ENCODE results near the gene ZNF865. TPM values are rescaled to one million over a fixed set of nuclear protein-coding genes. Genes with fewer than 3 reads are reported as not detected.

ZNF865 gene
- polyA plus RNA-seq, 1 donor (not counting 4 experiments of a cell fraction or from before 2014, with no cell fraction given), result 1.1 TPM

- H3K4me1 ChIP-seq (ENCODE audit: control insufficient read depth, extremely low read depth, insufficient read depth, low read length), result peaks cover 12% of the 10 kb centered on the region
- H2AFZ ChIP-seq (ENCODE audit: control insufficient read depth, low read length), result no peak overlapping the region
- FAIRE-seq, result no peak
- H3K36me3 ChIP-seq (ENCODE audit: control insufficient read depth in 2 of 2, extremely low read depth in 1 of 2, insufficient read depth in 2 of 2, low read length in 2 of 2), result peaks cover 3 to 7% of the 10 kb centered on the region in 2 experiments
- H4K20me1 ChIP-seq (ENCODE audit: control insufficient read depth, extremely low read depth, insufficient read depth, low read length), result no peaks in the 10 kb centered on the region
- H3K4me3 ChIP-seq (ENCODE audit: control insufficient read depth in 2 of 3, extremely low read depth in 1 of 3, insufficient read depth in 2 of 3, low read depth in 1 of 3, low read length in 3 of 3), result no peak overlapping the region
- H3K4me2 ChIP-seq (ENCODE audit: control insufficient read depth, extremely low read depth, insufficient read depth, low read depth, low read length), result no peak overlapping the region
- H3K9ac ChIP-seq (ENCODE audit: control insufficient read depth, extremely low read depth, insufficient read depth, low read length), result no peak overlapping the region
- no peaks in the 10 kb centered on the region for H3K9me1 ChIP-seq (ENCODE audit: control insufficient read depth, extremely low read depth, insufficient read depth, low read length)
- H3K9me3 ChIP-seq (ENCODE audit: control insufficient read depth, low read depth, low read length), result no peaks in the 10 kb centered on the region
- dilution Hi-C loops (cut with MboI; ENCODE audit: extremely low pct_ligation_motif_present, low sequenced_read_pairs), result no loop called here
- H3K27ac ChIP-seq (ENCODE audit: control insufficient read depth, insufficient read depth, low read length), result no peak overlapping the region
- peaks cover 14% of the 10 kb centered on the region for H3K79me2 ChIP-seq (ENCODE audit: control insufficient read depth, insufficient read depth, low read length)
- TF ChIP-seq CTCF (optimal IDR thresholded peaks at IDR 0.05 in 1 of 3, IDR thresholded peaks at IDR 0.05 in 1 of 3, conservative IDR thresholded peaks at IDR 0.05 in 1 of 3; ENCODE audit: extremely low read depth in 1 of 3, insufficient read depth in 2 of 3, low read length in 3 of 3) (no peak), EZH2 (IDR thresholded peaks at IDR 0.05; ENCODE audit: low read length) (no peak)
- DNase-seq (ENCODE audit: low read depth, low spot score), result no peak
- H3K27me3 ChIP-seq (ENCODE audit: control insufficient read depth, extremely low read depth, insufficient read depth, low read length), result no peaks in the 10 kb centered on the region
These were observed 45.8 kb downstream of the ZNF865 start for GRCh38 chr19:55651236-55651635.

- dilution Hi-C loops (cut with MboI; ENCODE audit: extremely low pct_ligation_motif_present, low sequenced_read_pairs), result no loop called here
- Histone ChIP-seq H3K4me1 (ENCODE audit: control insufficient read depth, extremely low read depth, insufficient read depth, low read length) (peaks cover 21% of the 10 kb centered on the region), H3K9me3 (ENCODE audit: control insufficient read depth, low read depth, low read length) (no peaks in the 10 kb centered on the region), H2AFZ (ENCODE audit: control insufficient read depth, low read length) (no peak overlapping the region), H3K27ac (ENCODE audit: control insufficient read depth, insufficient read depth, low read length) (no peak overlapping the region), H3K79me2 (ENCODE audit: control insufficient read depth, insufficient read depth, low read length) (peaks cover 26% of the 10 kb centered on the region), H3K9ac (ENCODE audit: control insufficient read depth, extremely low read depth, insufficient read depth, low read length) (peak overlapping the region; percentile 98), H3K4me3 (ENCODE audit: control insufficient read depth in 2 of 3, extremely low read depth in 1 of 3, insufficient read depth in 2 of 3, low read depth in 1 of 3, low read length in 3 of 3) (peak overlapping the region in 1 of 3 experiments; percentile 91), H3K36me3 (ENCODE audit: control insufficient read depth in 2 of 2, extremely low read depth in 1 of 2, insufficient read depth in 2 of 2, low read length in 2 of 2) (peaks cover 2 to 7% of the 10 kb centered on the region in 2 experiments), H3K9me1 (ENCODE audit: control insufficient read depth, extremely low read depth, insufficient read depth, low read length) (no peaks in the 10 kb centered on the region), H3K27me3 (ENCODE audit: control insufficient read depth, extremely low read depth, insufficient read depth, low read length) (no peaks in the 10 kb centered on the region), H4K20me1 (ENCODE audit: control insufficient read depth, extremely low read depth, insufficient read depth, low read length) (peaks cover 11% of the 10 kb centered on the region), H3K4me2 (ENCODE audit: control insufficient read depth, extremely low read depth, insufficient read depth, low read depth, low read length) (no peak overlapping the region)
- no peak for TF ChIP-seq CTCF (optimal IDR thresholded peaks at IDR 0.05 in 1 of 3, IDR thresholded peaks at IDR 0.05 in 1 of 3, conservative IDR thresholded peaks at IDR 0.05 in 1 of 3; ENCODE audit: extremely low read depth in 1 of 3, insufficient read depth in 2 of 3, low read length in 3 of 3)
- TF ChIP-seq EZH2 (IDR thresholded peaks at IDR 0.05; ENCODE audit: low read length), result no peak
- FAIRE-seq, result no peak
- DNase-seq (ENCODE audit: low read depth, low spot score), result no peak
These were observed 47.1 kb downstream of the ZNF865 start for GRCh38 chr19:55652311-55653128.
